ENCODE data around the gene ACADS.
A peak's percentile ranks its signal among the peaks of the same experiment; 100 is the strongest.
"Not testable (repeated sequence)": the region's sequence is repeated elsewhere in the genome, so short reads cannot be mapped to it uniquely, and the experiment has no call there.

Gene ACADS

GRCh38 chr12:120703311-120703942 is 22.2 kb upstream of the ACADS start:
- DNase-seq: no peak

GRCh38 chr12:120705618-120706017 is 20.0 kb upstream of the ACADS start:
- DNase-seq: no peak

GRCh38 chr12:120706029-120706428 is 19.6 kb upstream of the ACADS start:
- DNase-seq: no peak

GRCh38 chr12:120708651-120709050 is 17.0 kb upstream of the ACADS start:
- DNase-seq: no peak

- peak; percentile 31 to 73 for DNase-seq
Measured at GRCh38 chr12:120710031-120710804, 15.4 kb upstream of the ACADS start, which contains the start of gene UNC119B. TSS of gene UNC119B (plus strand) at chr12:120710458. CDS start at chr12:120710475, 17 bp downstream.

GRCh38 chr12:120710805-120711296 is 14.8 kb upstream of the ACADS start:
- DNase-seq: peak in 1 of 2 experiments; percentile 45

GRCh38 chr12:120711411-120711810 is 14.2 kb upstream of the ACADS start:
- peak in 1 of 2 experiments; percentile 52 for DNase-seq

GRCh38 chr12:120712610-120713009 is 13.0 kb upstream of the ACADS start:
- DNase-seq: no peak

- peak; percentile 54 to 85 for DNase-seq
Measured at GRCh38 chr12:120713861-120714482, 11.7 kb upstream of the ACADS start.

- DNase-seq: no peak
Measured at GRCh38 chr12:120718055-120718454, 7.6 kb upstream of the ACADS start.

- DNase-seq: no peak
Measured at GRCh38 chr12:120719072-120719471, 6.6 kb upstream of the ACADS start.

GRCh38 chr12:120719496-120720233 is 6.0 kb upstream of the ACADS start:
- no peak for DNase-seq

- DNase-seq: no peak
Measured at GRCh38 chr12:120720234-120720986, 5.2 kb upstream of the ACADS start.

GRCh38 chr12:120720987-120721801 is 4.4 kb upstream of the ACADS start:
- no peak for DNase-seq

- DNase-seq: peak; percentile 97 to 99
Measured at GRCh38 chr12:120721866-120722265, 3.8 kb upstream of the ACADS start.

GRCh38 chr12:120722784-120723183 is 2.8 kb upstream of the ACADS start:
- DNase-seq: no peak

- DNase-seq: no peak
Measured at GRCh38 chr12:120724720-120725119, 906 bp upstream of the ACADS start.

- DNase-seq: peak; percentile 25 to 61
Measured at GRCh38 chr12:120725151-120725658, 421 bp upstream of the ACADS start.

GRCh38 chr12:120726510-120726793 is 826 bp downstream of the ACADS start:
- no peak for DNase-seq

- no peak for DNase-seq
Measured at GRCh38 chr12:120726961-120727360, 1.3 kb downstream of the ACADS start.

- DNase-seq: not testable (repeated sequence)
Measured at GRCh38 chr12:120732198-120732597, 6.6 kb downstream of the ACADS start.
